Measurements from ENCODE around the gene UCN3. TPM values are rescaled to one million over a fixed set of nuclear protein-coding genes. Genes with fewer than 3 reads are reported as not detected.
A peak's percentile ranks its signal among the peaks of the same experiment; 100 is the strongest.

The UCN3 gene
- total RNA-seq, 4 donors from 2014 or later: not detected

DNA sequence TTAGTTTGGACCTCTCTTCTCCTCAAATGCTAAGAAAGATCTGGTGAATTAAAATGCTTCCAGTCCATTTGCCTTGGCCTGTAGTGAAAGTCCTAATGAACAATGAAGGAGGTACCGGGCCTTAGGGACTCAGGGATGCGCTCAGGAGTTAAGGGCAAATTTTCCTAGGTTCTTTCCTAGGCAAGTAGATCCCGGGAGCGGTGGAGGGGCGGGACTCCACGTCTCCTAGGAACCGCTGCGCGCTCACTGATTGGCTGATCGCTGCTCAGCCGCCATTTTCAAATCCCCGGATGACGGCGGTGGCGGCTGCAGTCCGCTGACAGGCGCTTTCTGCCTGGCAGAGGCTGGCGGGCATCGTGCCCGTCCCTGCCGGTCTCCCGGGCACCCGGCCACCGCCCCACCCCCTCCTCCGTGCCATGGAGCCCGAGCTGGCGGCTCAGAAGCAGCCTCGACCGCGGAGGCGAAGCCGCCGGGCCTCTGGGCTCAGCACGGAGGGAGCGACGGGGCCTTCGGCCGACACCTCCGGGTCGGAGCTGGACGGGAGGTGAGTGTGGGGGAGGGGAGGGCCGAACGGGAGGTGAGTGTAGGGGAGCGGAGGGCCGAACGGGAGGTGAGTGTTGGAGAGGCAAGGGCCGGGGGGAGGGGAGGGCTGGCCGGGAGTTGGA lies 47.6 kb downstream of the UCN3 start, which contains the start of gene NET1:
NET1 (plus strand) TSS at position 281 of the 665 bp plus-strand sequence; CDS start at position 417, 136 bp downstream.
- 0 to 2% methylated on average over 7 to 11 of the region's 48 CpGs for WGBS, 2 donors
- peak within 1 kb of the TSS; percentile 81 to 87 (median 85) for H3K27ac ChIP-seq
- peak; percentile 11 for DNase-seq
- H3K4me1 ChIP-seq: peaks cover 0 to 17% (median 0%) of the 10 kb centered on the region in 3 donors
- H3K4me3 ChIP-seq: peak within 1 kb of the TSS; percentile 78 to 83 (median 81)
- peaks cover 0 to 13% (median 0%) of the 10 kb centered on the region in 4 donors for H3K27me3 ChIP-seq
- H3K36me3 ChIP-seq: no peaks in the 10 kb centered on the region
- peak in 2 of 4 donors; percentile 22 to 62 for TF ChIP-seq POLR2A (IDR thresholded peaks at IDR 0.05)
- TF ChIP-seq, protein P1, sequence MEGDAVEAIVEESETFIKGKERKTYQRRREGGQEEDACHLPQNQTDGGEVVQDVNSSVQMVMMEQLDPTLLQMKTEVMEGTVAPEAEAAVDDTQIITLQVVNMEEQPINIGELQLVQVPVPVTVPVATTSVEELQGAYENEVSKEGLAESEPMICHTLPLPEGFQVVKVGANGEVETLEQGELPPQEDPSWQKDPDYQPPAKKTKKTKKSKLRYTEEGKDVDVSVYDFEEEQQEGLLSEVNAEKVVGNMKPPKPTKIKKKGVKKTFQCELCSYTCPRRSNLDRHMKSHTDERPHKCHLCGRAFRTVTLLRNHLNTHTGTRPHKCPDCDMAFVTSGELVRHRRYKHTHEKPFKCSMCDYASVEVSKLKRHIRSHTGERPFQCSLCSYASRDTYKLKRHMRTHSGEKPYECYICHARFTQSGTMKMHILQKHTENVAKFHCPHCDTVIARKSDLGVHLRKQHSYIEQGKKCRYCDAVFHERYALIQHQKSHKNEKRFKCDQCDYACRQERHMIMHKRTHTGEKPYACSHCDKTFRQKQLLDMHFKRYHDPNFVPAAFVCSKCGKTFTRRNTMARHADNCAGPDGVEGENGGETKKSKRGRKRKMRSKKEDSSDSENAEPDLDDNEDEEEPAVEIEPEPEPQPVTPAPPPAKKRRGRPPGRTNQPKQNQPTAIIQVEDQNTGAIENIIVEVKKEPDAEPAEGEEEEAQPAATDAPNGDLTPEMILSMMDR (IDR thresholded peaks at IDR 0.05): no peak
- no peaks in the 10 kb centered on the region for H3K9me3 ChIP-seq
- intact Hi-C loops (cut with DNase I): no loop called here

DNA sequence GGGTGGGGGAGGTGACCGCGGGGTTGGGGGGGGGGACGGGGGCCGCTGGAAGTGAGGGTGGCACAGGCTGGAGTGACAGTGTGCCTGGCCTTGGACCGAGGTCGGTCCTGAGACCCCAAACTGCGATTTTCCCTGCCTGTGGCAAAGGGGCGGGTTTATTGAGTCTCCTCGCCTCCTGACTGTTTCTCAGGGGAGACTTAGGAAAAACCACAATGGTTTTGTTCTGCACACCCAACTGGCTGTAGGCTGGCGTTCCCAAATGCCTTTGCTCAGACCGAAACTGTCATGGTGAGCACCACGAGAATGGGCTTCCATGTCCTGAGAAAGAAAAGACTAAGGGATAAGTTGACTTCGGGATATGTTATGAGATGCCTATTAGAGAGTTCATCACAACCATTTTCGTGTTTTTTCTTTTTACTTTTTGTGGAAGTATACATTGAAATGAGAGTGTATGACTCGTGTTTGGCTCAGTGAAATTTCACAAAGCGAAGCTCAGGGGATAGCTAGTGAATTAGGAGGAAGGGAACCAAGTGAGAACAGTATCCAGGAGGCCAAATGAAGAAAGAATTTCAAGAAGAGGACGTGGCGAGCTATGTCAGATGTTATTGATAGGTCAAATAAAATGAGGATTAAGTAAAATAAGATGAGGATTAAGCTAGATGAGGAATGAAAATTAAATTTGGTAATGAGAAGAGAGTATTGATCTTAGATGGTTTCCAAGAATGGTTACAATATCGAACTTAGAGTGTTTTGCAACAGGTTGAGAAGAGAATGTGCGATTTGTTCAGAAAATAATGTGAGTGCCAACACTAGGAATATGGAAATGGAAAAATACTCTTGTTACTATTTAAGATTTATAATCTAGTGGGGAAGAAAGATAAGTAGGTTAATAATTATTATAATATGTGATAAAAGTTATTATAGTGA lies 48.5 kb downstream of the UCN3 start:
- peak overlapping the region; percentile 81 to 87 (median 85) for H3K27ac ChIP-seq
- no peaks in the 10 kb centered on the region for H3K9me3 ChIP-seq
- no peak for DNase-seq
- no peak for TF ChIP-seq POLR2A (IDR thresholded peaks at IDR 0.05)
- TF ChIP-seq, protein P1 (IDR thresholded peaks at IDR 0.05): no peak
- peaks cover 0 to 17% (median 0%) of the 10 kb centered on the region in 3 donors for H3K4me1 ChIP-seq
- intact Hi-C loops (cut with DNase I): no loop called here
- H3K36me3 ChIP-seq: no peaks in the 10 kb centered on the region
- peak overlapping the region; percentile 78 to 83 (median 81) for H3K4me3 ChIP-seq
- 21 to 23% methylated on average over 12 to 15 of the region's 20 CpGs for WGBS, 2 donors
- H3K27me3 ChIP-seq: peaks cover 0 to 13% (median 0%) of the 10 kb centered on the region in 4 donors

DNA sequence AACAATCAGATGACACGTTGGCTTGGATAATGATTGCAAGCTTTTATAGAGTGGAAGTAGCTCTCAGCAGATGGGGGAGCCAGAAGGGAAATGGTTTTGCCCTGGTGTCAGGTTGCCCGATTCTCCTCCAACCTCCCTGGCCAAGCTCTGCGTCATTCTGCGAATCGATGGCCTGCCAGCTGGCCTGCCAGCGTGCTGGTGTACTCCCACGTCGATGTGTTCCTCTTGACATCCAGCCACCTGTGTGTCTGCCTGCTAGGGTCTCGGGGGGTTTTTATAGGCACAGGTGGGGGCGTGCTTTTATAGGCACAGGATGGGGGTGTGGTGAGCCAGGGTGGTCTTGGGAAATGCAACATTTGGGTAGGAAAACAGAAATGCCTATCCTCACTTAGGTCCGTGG lies 52.2 kb downstream of the UCN3 start:
- Histone ChIP-seq H3K36me3 (no peaks in the 10 kb centered on the region), H3K27me3 (no peaks in the 10 kb centered on the region), H3K9me3 (peaks cover 0 to 9% (median 7%) of the 10 kb centered on the region in 3 donors), H3K4me3 (no peak overlapping the region), H3K4me1 (peaks cover 0 to 15% (median 0%) of the 10 kb centered on the region in 3 donors), H3K27ac (no peak overlapping the region)
- no peak for DNase-seq
- intact Hi-C loops (cut with DNase I): no loop called here
- 84 to 89% methylated on average over 2 to 9 of the region's 11 CpGs for WGBS, 2 donors
- TF ChIP-seq, protein P1 (IDR thresholded peaks at IDR 0.05): no peak
- TF ChIP-seq POLR2A (IDR thresholded peaks at IDR 0.05): no peak

DNA sequence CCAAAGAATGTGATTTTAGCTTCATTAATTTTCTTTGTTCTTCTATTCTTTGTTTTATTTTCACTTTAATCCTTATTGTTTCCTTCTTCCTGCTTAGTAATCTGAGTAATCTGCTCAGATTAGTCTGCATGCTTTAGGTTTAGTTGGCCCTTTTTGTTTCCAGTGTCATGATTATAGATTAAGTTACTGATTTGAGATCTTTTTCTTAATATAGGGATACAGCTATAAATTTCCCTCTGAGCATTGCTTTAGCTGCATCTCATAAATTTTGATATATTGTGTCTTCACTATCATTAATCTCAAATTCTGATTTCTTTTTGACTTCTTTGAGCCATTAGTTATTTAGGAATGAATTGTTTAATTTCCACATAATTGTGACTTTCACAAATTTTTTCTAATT lies 53.8 kb downstream of the UCN3 start:
- peaks cover 0 to 4% (median 0%) of the 10 kb centered on the region in 3 donors for H3K4me1 ChIP-seq
- H3K4me3 ChIP-seq: no peak overlapping the region
- peaks cover 0 to 9% (median 7%) of the 10 kb centered on the region in 3 donors for H3K9me3 ChIP-seq
- H3K27me3 ChIP-seq: no peaks in the 10 kb centered on the region
- no peak for DNase-seq
- intact Hi-C loops (cut with DNase I): no loop called here
- H3K36me3 ChIP-seq: no peaks in the 10 kb centered on the region
- no peak overlapping the region for H3K27ac ChIP-seq
- no peak for TF ChIP-seq POLR2A (IDR thresholded peaks at IDR 0.05)
- TF ChIP-seq, protein P1 (IDR thresholded peaks at IDR 0.05): no peak

Measured in esophagus squamous epithelium (tissue), 5 donors.